RWPE1 (cell line): ENCODE results near the gene TAC1.
"Not testable (repeated sequence)": the region's sequence is repeated elsewhere in the genome, so short reads cannot be mapped to it uniquely, and the experiment has no call there.

ENCODE experiments used
- CTCF ChIA-PET: fragments of 350-600 bp; sonication (Branson Sonifier 250); formaldehyde crosslinking; extraction: SDS; loops from one replicate; lab custom pipeline; 2021; lab: Yijun Ruan, JAX
- POLR2A ChIA-PET: fragments of 400-600 bp; formaldehyde crosslinking; extraction: SDS; loops from one replicate; lab custom pipeline; 2020; ENCODE audit warnings: antibody characterized with exemption; ENCODE audit not compliant: low non-redundant PET; lab: Yijun Ruan, JAX
- DNase-seq: peaks from one replicate; pipeline ENCODE4 v3.0.0; 2012; ENCODE audit warnings: low spot score
- H3K27ac ChIP-seq: fragments of 450-650 bp; 2 replicates; pipeline ENCODE4 v1.5.1; 2017
- CTCF ChIP-seq: fragments of 450-650 bp; conservative IDR thresholded peaks from 2 replicates; pipeline ENCODE4 v1.5.1; 2017; ENCODE audit warnings: low read depth, mild to moderate bottlenecking

TAC1 gene

GRCh38 chr7:97752215-97752614 is 20.3 kb downstream of the TAC1 start:
- DNase-seq: no peak
- POLR2A ChIA-PET: no interaction called here
- TF ChIP-seq CTCF: no peak
- no peak overlapping the region for H3K27ac ChIP-seq
- CTCF ChIA-PET: no interaction called here

DNA sequence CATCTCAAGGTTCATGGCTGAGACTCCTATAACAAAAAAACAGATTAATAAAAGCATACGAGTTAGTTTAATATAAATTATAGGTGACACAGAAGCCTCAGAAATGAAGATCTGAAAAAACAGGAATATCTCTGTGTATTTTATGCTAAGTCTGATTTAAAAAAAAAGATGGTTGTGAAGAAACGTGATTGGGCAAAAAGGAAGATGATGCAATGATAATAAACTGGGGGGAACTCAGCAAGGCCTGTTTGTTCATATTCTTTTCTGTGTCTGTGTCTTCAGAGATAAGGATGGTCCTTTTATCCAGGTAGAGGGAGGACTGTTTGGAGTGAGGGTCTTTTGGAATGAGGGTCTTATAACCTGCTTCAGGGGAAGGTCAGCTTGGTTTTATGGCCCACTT is 25.9 kb downstream of the TAC1 start:
- ChIA-PET CTCF (no interaction called here), POLR2A (no interaction called here)
- H3K27ac ChIP-seq: no peak overlapping the region
- TF ChIP-seq CTCF: no peak
- DNase-seq: no peak

DNA sequence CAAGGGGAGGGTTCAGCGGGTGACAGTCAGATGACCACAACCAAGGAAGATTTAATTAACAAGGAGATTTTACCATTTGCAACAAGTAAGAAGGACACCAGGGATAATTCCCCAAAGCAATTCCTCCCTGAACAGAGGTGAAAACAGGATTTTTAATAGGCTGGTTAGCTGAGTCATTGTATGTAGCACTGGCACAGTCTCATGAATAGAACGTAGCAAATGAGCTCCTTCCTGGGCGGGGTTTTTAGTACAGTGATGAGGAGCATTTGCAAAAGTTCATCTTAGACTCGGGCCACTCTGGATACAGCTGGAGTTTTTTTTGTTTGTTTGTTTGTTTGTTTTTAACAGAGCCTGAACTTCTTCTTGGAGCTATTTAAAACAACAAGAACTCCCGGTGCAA is 39.0 kb downstream of the TAC1 start:
- no peak for TF ChIP-seq CTCF
- CTCF ChIA-PET: no interaction called here
- no peak overlapping the region for H3K27ac ChIP-seq
- no peak for DNase-seq
- POLR2A ChIA-PET: no interaction called here

- CTCF ChIA-PET: no interaction called here
- H3K27ac ChIP-seq: no peak overlapping the region
Observed at GRCh38 chr7:97771576-97771975, 39.7 kb downstream of the TAC1 start.

DNA sequence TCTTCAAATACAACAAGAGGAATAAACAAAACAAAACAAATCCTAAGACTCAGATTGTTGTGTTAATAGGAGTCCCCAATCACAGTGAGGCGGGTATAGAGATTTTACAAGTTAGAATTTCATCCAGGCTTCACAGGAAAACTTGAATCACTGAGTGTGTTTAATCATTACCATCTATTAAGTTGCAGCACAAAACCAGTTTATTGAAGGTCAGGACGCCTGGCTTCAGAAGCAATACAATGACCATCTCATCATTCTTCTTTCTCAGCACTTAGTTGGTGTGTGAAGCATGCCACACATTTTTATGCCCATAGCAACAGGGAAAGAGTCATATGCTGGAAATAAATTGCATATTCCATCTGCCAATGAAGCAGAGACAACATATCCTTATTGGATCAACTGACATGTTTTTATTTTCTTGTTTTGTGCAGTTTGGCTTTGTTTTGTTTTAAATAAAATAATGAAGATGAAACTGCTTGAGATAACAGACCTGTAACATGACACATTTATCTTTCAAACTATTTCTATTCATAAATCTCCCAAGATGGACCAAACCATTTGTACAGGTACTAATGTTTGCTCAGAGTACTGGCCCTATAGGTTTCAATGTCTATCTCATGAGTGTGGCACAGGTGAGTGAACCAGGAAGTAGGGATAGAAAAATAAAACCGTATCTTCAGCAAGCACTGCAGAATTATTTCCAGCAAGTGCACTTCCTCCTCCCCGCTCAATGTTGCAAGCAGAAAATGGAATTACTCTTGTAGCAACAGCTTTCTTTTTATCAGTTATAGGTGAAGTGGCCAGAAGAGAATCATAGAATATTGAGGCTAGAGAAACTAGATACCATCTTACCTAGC is 40.4 kb downstream of the TAC1 start:
- H3K27ac ChIP-seq: no peak overlapping the region
- TF ChIP-seq CTCF: no peak
- CTCF ChIA-PET: no interaction called here
- DNase-seq: no peak
- POLR2A ChIA-PET: no interaction called here

More at GRCh38 chr7:97771576-97771975, 39.7 kb downstream of the TAC1 start:
- POLR2A ChIA-PET: no interaction called here
- no peak for TF ChIP-seq CTCF
- DNase-seq: no peak

DNA sequence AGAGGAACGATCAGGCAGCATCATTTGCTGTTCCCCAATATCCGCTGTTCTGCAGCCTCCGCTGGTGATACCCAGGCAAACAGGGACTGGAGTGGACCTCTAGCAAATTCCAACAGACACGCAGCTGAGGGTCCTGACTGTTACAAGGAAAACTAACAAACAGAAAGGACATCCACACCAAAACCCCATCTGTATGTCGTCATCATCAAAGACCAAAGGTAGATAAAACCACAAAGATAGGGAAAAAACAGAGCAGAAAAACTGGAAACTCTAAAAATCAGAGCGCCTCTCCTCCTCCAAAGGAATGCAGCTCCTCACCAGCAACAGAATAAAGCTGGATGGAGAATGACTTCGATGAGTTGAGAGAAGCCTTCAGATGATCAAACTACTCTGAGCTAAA is 54.5 kb downstream of the TAC1 start:
- CTCF ChIA-PET, DNase-seq, POLR2A ChIA-PET, H3K27ac ChIP-seq: not testable (repeated sequence)
